HG03175 (cell line): ENCODE data around the gene VPS16.
"Not testable (repeated sequence)": the region's sequence is repeated elsewhere in the genome, so short reads cannot be mapped to it uniquely, and the experiment has no call there.

ENCODE experiments used
- ATAC-seq: cut with Tn5 transposase; IDR thresholded peaks from one replicate; pipeline ENCODE4 v1.9.1; 2021; ENCODE audit warnings: mild to moderate bottlenecking, moderate library complexity; ENCODE audit not compliant: unreplicated experiment

The VPS16 gene

GRCh38 chr20:2806351-2806701, 34.2 kb upstream of the VPS16 start:
- ATAC-seq = no peak

DNA sequence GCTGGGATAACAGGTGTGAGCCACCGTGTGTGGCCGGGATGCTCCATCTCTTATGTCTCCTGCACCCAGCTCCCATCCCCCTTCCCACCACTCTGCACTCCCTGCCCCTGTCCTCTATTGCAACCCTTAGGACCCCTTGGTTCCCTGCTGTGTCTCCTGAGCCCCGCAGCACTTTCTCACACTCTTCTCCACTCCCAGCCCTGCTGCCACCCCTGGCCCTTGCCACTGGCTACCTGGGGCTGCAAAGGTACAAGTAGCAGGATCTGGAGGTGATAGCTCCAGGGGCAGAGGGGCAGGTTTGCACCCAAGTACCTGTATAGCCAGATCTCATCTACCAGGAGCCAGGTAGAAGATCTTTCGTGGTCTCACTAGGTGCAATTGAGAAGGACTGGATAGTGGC, 33.5 kb upstream of the VPS16 start:
- ATAC-seq = no peak

DNA sequence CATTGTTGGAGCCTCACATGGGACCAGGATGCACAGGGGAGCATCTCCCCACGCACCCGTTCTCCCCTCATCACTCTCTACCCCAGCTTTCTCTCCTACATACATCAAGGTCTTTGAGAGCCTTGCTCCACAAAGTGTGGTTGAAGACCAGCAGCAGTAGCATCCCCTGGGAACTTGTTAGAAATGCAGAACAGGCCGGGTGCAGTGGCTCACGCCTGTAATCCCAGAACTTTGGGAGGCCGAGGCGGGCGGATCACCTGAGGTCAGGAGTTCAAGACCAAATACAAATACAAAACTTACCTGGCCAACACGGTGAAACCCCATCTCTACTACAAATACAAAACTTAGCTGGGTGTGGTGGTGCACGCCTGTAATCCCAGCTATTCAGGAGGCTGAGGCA, 32.6 kb upstream of the VPS16 start:
- not testable (repeated sequence) for ATAC-seq

DNA sequence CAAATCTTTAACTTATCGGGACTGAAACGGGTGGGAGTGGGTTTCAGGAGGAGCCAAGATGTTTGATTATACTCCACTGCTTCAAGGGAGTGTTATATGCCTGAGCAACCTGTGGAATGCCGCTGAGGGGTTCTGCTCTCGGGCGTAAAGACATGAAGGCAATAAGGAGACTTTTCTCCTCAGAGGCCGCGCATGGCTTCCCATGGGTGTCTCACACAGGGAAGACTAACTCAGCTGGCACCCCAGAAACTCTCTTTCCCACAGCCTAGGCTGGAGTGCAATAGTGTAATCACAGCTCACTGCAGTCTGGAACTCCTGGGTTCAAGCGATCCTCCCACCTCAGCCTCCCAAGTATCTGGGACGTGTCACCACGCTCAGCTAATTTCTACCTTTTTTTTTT, 30.9 kb upstream of the VPS16 start:
- ATAC-seq = no peak

DNA sequence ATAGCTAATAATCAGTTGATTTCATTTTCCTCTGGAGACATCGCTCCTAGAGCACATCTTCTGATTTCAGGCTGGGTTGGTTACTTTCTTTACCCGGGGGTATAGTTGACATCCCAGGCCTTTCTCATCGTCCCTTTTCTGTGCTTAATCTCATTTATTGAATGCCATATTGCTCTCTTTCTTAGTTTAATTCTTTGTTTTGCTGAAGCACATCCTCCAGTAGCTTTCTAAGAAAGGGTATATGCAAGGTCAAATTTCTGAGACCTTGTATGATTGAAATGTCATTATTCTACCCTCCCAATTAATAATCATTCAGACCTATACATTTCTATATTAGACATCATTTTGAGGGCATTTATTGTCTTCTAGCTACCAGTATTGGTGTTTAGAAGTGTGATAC, 28.4 kb upstream of the VPS16 start:
- ATAC-seq = no peak

GRCh38 chr20:2814076-2814475, 26.5 kb upstream of the VPS16 start:
- no peak for ATAC-seq

GRCh38 chr20:2814587-2815051, 25.9 kb upstream of the VPS16 start, which contains the start of gene C20orf141:
C20orf141 (plus strand) TSS chr20:2814987; CDS start chr20:2815185, 198 bp downstream.
- ATAC-seq = no peak

GRCh38 chr20:2815242-2815900, 25.2 kb upstream of the VPS16 start:
- no peak for ATAC-seq

DNA sequence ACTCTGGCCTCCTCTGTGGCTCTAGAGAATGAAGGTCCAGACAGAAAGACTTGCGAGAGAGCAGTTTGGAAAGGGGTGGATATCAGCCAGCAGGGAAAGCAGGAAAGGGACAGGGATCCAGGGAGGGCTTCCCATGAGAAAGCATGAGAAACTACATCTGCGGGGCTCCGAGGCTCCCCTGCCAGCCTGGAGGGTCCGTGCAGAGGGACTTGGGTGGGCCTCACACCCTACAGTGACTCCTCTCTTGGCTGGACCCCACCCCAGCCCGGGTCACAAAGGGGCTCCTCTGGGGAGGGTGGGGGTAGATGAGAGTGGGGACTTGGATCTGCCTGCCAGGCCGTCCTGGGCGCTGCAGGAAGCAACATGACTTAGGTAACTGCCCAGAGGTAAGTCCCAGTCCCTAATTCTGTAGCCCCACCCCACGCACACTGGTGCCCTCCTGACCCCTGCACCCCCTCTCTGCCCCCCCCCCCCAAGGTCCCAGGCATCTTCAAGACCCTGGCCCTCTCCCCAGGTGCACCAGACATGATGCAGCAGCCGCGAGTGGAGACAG, 24.4 kb upstream of the VPS16 start, which contains the start of gene TMEM239:
Gene TMEM239, plus strand, starts transcription at position 335 of the 553 bp plus-strand sequence. Its CDS starts 191 bp downstream, at position 526.
- no peak for ATAC-seq

GRCh38 chr20:2816583-2817340, 23.8 kb upstream of the VPS16 start:
- ATAC-seq = no peak

DNA sequence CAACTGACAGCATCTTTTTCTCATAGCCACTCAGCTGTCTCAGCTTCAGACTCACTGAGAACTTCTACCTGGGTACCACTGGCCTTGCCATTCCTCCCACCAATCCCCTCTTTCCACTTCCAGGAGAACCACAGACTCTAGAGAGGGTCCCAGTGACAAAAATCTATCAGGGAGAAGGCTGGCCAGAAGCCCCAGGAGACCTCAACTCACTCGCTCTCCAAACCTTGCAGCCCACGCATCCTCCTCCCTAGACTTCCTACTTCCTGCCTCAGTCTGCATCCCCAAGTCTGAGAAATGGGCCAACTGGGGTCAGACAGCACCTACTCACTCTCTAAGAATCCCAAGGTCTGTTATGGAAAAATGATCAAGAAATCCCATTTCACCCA, 23.2 kb upstream of the VPS16 start:
- ATAC-seq = no peak

- no peak for ATAC-seq
These were observed 22.5 kb upstream of the VPS16 start for GRCh38 chr20:2817891-2818595.

GRCh38 chr20:2820084-2820895, 20.3 kb upstream of the VPS16 start:
- ATAC-seq = no peak

GRCh38 chr20:2820896-2821869, 19.4 kb upstream of the VPS16 start:
- no peak for ATAC-seq

DNA sequence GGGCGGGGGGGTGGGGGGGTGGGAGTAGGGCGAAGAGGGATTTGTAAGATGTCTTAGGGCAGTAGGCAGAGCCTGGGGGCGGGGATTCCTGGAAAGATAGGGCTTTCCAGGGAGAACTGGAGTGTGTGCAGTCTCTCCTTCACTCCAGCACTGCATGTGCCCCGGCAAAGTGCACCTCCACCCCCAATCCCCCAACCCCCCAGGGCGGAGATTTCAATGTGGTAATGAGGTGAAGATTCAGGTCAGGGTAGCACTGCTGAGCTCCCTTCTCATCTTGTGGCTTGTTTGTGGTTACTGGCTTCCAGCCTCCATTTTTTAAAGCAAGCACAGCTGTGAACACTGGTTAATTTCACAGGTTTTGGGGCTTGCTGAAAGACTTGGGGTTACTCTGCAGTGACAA, 18.5 kb upstream of the VPS16 start:
- ATAC-seq = no peak

DNA sequence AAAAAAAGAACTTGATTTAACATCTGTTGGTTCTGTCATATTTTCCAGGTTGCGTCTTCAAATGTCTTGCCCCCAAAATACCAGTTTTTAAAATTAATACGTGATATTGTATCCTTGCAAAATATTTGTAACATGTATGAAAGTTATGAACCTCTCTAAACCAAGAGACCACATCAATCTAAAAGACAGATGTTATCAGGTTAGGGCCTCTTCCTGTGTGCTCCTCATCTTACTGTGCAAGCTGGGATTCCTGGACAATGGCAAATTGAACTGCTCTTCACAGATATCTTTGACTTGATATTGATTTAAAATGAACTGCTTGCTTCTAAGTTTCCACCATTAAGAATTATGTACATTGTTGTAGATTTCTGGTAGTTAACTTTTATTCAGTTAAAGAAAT, 14.8 kb upstream of the VPS16 start:
- ATAC-seq = no peak

DNA sequence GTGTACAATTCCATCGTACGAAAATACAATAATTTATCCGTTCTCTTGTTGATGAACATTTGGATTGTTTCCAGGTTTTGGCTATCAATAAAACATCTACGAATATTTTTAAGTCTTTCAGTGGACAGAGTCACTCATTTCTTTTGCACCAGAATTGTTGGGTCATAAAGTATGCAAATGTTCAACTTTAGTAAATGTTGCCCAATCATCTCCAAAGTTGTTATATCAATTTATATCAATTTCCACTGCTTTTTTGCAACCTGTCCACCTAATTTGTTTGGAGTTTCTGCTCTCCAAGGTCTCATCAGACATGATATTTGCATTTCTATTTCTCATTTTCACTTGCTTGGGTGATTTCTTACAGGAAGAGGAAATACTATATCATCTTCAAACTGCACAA, 13.9 kb upstream of the VPS16 start:
- ATAC-seq = no peak

DNA sequence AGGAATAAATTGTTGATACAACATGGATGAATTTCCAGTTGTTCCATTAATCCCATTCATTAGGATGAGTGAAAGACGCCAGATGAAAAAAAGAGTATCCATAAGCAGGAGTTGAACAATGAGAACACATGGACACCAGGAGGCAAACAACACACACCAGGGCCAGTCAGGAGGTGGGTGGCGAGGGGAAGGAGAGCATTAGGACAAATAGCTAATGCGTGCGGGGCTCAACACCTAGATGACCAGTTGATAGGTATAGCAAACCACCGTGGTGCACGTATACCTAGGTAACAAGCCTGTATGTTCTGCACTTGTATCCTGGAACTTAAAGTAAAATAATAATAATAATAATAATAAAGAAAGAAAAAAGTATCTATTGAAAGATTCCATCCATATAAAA, 11.2 kb upstream of the VPS16 start:
- ATAC-seq = no peak

GRCh38 chr20:2831206-2831605, 9.3 kb upstream of the VPS16 start:
- not testable (repeated sequence) for ATAC-seq
